NT2/D1 (cell line): ENCODE results near the gene GRB10.

Source experiments
- DNase-seq: peaks from one replicate; pipeline ENCODE4 v3.0.0-alpha.2; 2011; ENCODE audit warnings: low read depth, low spot score
- H3K27me3 ChIP-seq: 2 replicates; pipeline ENCODE4 v1.6.0; 2011; ENCODE audit warnings: mild to moderate bottlenecking; ENCODE audit not compliant: insufficient read length, insufficient read depth
- H3K36me3 ChIP-seq: 2 replicates; pipeline ENCODE4 v1.6.1; 2011; ENCODE audit warnings: mild to moderate bottlenecking, low read length, mixed read lengths; ENCODE audit not compliant: insufficient read depth, insufficient read length
- H3K4me1 ChIP-seq: 2 replicates; pipeline ENCODE4 v1.5.1; 2011; ENCODE audit not compliant: insufficient read depth, insufficient read length
- H3K4me3 ChIP-seq: 2 replicates; pipeline ENCODE4 v1.5.1; 2011; ENCODE audit warnings: low read depth; ENCODE audit not compliant: insufficient read length
- H3K9ac ChIP-seq: 2 replicates; pipeline ENCODE4 v1.6.0; 2011; ENCODE audit warnings: low read depth; ENCODE audit not compliant: insufficient read length
- H3K9me3 ChIP-seq: 2 replicates; pipeline ENCODE4 v1.5.1; 2011; ENCODE audit warnings: mild to moderate bottlenecking, low read length; ENCODE audit not compliant: insufficient read depth
- SUZ12 ChIP-seq: IDR thresholded peaks from 2 replicates; pipeline ENCODE4 v1.6.1; 2011; ENCODE audit not compliant: insufficient read length, insufficient read depth; ENCODE audit errors: extremely low read depth
- YY1 ChIP-seq: IDR thresholded peaks from 2 replicates; pipeline ENCODE4 v1.6.1; 2011; ENCODE audit not compliant: insufficient read length, insufficient read depth
- ZNF274 ChIP-seq: IDR thresholded peaks from 2 replicates; pipeline ENCODE4 v1.6.1; 2011; ENCODE audit warnings: mild to moderate bottlenecking, low read depth, low read length

The GRB10 gene

DNA sequence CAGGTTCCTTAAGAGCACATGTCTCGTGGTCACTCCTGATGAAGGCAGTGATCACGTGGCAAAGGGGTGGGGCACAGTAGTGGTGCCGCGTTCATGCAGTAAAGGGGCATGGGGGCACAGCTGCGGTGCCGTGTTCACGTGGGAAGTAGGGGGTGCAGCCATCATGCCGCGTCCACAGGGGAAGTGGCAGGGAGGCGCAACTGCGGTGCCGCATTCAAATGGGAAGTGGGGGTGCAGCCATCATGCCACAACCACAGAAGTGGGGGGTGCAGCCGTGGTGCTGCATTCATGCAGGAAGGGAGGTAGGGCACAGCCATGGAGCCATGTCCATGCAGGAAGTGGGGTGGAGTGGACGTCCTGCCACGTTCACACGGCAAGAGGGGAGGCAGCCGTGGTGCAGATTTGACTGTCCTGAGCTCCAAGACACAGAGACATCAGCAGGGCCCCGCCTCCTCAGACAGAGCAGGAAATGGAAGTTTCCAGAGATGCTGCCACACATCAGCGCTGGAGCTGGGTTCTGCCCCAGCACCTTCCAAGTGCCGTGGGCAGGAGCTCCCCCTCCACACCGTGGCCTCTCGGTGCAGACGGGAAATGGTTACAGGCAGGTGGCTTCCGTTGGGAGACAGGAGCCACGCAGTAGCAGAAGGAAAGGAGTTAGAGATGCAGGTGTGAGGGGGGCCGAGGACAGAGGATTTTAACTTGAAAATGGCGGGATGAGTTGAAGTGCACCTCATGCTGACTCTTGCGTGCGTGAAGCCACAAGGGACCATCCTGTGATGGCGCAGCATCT lies 122.5 kb downstream of the GRB10 start:
- Histone ChIP-seq H3K9ac (no peak overlapping the region), H3K4me3 (no peak overlapping the region), H3K36me3 (peaks cover 81% of the 10 kb centered on the region), H3K4me1 (no peaks in the 10 kb centered on the region), H3K9me3 (no peaks in the 10 kb centered on the region), H3K27me3 (no peaks in the 10 kb centered on the region)
- DNase-seq, result no peak
- TF ChIP-seq YY1, result no peak

DNA sequence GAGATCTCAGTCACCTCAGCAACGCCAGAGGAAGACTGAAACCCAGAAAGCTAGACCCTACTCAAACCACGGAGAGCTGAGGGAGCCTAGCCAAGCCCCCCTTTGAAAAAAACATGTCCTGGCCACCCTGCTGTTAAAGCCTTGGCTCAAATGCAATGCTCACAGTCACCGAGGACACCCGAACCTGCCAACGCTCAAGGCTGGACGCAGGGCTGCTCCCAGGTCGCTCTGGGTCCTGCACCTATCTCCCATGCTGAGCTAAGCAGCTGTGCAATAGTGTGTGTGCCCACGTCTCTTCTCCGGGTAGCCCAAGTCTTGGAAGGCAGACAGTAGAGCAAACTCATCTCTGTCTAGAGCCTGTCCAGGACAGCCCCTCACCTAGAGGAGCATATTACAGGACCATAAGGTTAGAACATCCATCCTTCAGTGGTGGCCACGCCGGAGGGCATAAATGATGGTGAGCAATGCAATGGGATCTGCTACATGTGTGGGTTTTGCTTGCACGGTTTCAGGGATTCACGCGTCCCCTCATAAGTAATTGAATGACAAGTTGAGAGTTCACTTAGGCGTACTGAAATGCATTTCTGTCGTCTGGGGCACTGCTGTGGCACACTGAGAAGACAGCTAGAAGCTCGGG lies 123.2 kb downstream of the GRB10 start:
- no peak for DNase-seq
- Histone ChIP-seq H3K4me3 (no peak overlapping the region), H3K9me3 (no peaks in the 10 kb centered on the region), H3K27me3 (no peaks in the 10 kb centered on the region), H3K36me3 (peaks cover 80% of the 10 kb centered on the region), H3K4me1 (no peaks in the 10 kb centered on the region), H3K9ac (no peak overlapping the region)
- no peak for TF ChIP-seq ZNF274
- TF ChIP-seq YY1, result no peak
- no peak for TF ChIP-seq SUZ12

DNA sequence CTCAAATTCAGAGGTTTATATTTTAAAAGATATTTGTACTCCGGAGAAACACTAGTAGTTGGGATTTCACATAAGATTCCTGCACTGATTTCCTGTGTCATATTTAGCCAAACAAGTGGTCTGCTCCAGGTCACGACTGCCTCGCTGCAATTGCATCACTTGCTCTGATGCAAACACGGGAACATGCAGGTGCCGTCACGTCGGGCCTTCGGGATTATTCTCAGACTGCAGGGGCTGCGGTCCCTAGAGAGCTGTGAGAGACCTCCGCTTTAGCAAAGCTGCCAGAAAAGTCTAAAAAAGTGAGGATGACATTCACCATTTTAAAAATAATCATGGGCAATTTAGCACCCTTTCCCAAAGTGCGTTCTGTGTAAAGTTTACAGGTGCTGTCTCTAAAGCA lies 124.0 kb downstream of the GRB10 start:
- Histone ChIP-seq H3K4me3 (no peak overlapping the region), H3K27me3 (no peaks in the 10 kb centered on the region), H3K9ac (no peak overlapping the region), H3K4me1 (no peaks in the 10 kb centered on the region), H3K9me3 (no peaks in the 10 kb centered on the region), H3K36me3 (peaks cover 73% of the 10 kb centered on the region)
- DNase-seq, result no peak
- TF ChIP-seq SUZ12 (no peak), YY1 (no peak), ZNF274 (no peak)

DNA sequence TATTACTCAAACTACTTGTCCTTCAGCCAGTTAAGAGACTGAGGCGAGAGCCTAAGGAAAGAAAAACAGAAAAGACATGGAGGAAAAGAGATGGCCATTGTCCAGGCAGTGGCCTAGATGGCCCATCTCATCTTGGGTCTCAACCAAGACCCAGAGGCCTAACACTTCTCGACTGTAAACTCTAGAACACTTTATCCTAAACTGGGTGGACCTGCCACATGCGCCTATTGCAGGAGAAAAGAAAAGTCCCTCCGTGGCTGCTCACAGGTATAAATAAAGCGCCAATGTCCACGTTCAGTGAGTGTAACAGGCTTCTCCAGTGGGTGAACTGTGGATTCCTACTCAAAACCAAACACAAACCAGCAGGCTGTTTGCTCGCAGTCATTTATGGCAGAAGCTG lies 124.8 kb downstream of the GRB10 start:
- Histone ChIP-seq H3K4me1 (peaks cover 2% of the 10 kb centered on the region), H3K9ac (no peak overlapping the region), H3K27me3 (no peaks in the 10 kb centered on the region), H3K9me3 (no peaks in the 10 kb centered on the region), H3K4me3 (no peak overlapping the region), H3K36me3 (peaks cover 72% of the 10 kb centered on the region)
- no peak for DNase-seq
- TF ChIP-seq YY1, result no peak

DNA sequence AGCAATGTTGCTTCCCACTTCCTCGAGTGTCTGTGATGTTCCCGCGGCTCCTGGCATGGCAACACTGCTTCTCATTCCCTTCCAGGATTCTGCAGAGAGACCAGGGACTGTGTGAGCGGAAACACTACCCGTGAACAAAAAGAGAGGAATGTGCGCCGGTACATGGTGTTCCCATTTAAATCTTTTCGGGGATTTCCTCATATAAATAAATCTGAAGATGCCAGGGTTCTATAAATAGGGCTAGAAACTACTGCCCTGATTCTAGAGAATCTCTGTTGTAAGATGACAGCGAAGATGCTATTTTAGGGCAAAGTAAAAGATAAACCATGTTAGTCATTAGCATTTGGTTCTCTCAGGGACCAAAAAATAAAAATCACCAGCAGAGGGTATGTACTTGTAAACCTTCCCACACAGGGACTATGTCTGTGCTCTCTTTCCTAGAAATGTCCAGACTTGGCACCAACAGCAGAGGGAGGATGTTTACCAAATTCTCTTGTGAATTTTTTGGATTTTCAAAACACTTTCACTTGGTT lies 125.3 kb downstream of the GRB10 start:
- TF ChIP-seq YY1 (no peak), SUZ12 (no peak), ZNF274 (no peak)
- H3K9me3 ChIP-seq, result no peaks in the 10 kb centered on the region
- H3K9ac ChIP-seq, result no peak overlapping the region
- H3K4me1 ChIP-seq, result peaks cover 2% of the 10 kb centered on the region
- H3K36me3 ChIP-seq, result peaks cover 68% of the 10 kb centered on the region
- no peaks in the 10 kb centered on the region for H3K27me3 ChIP-seq
- no peak for DNase-seq
- no peak overlapping the region for H3K4me3 ChIP-seq

DNA sequence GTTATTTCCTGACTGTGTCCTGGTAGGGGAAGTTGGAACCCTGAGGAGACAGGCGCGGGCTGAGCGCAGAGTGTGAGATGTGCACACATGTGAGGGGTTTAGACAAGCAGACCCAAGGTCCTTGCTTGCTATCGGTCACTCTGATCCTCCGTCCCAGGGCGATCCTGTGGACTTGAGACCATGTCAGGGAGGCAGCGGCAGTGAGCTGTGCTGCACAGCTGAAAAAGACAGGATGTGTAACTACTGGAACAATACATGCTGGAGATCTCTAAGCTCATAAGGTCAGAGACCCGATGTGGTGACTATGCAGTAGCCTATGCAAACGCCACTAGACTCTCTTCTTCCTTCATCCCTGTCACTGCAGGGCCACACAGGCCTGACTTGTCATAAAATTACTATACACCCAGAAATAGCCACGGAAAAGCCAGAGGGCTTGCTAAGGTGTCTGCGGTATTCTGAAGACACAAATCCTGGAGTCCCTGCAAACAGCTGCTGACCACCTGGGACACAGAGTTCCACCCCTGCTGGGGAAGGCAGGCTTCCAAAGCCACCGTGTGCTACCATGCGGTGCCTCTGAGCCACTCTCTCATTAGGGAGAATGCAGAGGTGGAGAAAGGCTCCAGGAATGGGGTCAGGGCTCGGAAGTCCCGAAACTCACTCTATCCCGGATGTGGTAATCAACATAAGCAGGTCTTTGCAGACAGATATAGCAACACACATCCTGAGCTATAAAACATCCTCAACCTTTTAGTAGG lies 126.4 kb downstream of the GRB10 start:
- H3K9me3 ChIP-seq, result no peaks in the 10 kb centered on the region
- no peak overlapping the region for H3K9ac ChIP-seq
- H3K4me3 ChIP-seq, result no peak overlapping the region
- peaks cover 2% of the 10 kb centered on the region for H3K4me1 ChIP-seq
- peaks cover 63% of the 10 kb centered on the region for H3K36me3 ChIP-seq
- TF ChIP-seq YY1 (no peak), SUZ12 (no peak), ZNF274 (no peak)
- H3K27me3 ChIP-seq, result no peaks in the 10 kb centered on the region
- no peak for DNase-seq

DNA sequence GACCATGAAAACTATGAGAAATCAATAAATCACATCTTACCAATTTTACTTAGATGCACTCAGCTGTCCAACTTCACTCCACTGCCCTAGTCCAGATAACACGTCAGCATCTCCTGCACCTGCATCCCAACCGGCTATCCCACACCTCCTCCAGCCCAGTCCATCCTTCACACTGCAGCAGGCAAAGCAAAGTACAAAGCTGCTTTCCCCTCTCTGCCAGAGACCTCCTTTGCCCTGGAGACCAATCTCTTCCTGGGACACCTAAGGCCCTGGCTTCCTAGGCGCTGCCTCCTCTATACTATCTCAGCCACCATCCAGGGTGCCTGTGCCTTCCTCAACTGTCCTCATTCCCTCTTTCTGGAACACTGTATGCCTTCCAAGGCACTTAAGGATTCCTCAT lies 127.2 kb downstream of the GRB10 start:
- H3K4me3 ChIP-seq, result no peak overlapping the region
- H3K36me3 ChIP-seq, result peaks cover 59% of the 10 kb centered on the region
- no peak for DNase-seq
- no peak overlapping the region for H3K9ac ChIP-seq
- no peaks in the 10 kb centered on the region for H3K9me3 ChIP-seq
- H3K4me1 ChIP-seq, result peaks cover 2% of the 10 kb centered on the region
- H3K27me3 ChIP-seq, result no peaks in the 10 kb centered on the region
- TF ChIP-seq YY1, result no peak
- TF ChIP-seq SUZ12, result no peak
- no peak for TF ChIP-seq ZNF274
